Panc1 (cell line): ENCODE results near the gene CABP4.

Source experiments
- POLR2AphosphoS5 ChIP-seq: IDR thresholded peaks from 2 replicates; pipeline ENCODE4 v1.6.1; 2012; ENCODE audit warnings: mild to moderate bottlenecking, low read depth, low read length, moderate library complexity
- REST ChIP-seq, 2 experiments: IDR thresholded peaks; 2 replicates each; pipeline ENCODE4 v1.6.1; 2011 to 2012; ENCODE audit warnings: low read depth in 2 of 2, control low read depth in 1 of 2, low read length in 1 of 2, mild to moderate bottlenecking in 1 of 2, moderate library complexity in 1 of 2; ENCODE audit not compliant: insufficient read depth in 1 of 2
- SIN3A ChIP-seq: IDR thresholded peaks from 2 replicates; pipeline ENCODE4 v1.6.1; 2012; ENCODE audit warnings: low read depth, mild to moderate bottlenecking, low read length, moderate library complexity, borderline replicate concordance; ENCODE audit not compliant: insufficient read depth
- TCF7L2 ChIP-seq: IDR thresholded peaks from 2 replicates; pipeline ENCODE4 v1.6.1; 2011; ENCODE audit warnings: mild to moderate bottlenecking, low read depth, low read length, inconsistent platforms
- TF ChIP-seq, protein P1 (sequence below): fragments of 450-650 bp; IDR thresholded peaks from 2 replicates; pipeline ENCODE4 v1.5.1; 2017; ENCODE audit warnings: mild to moderate bottlenecking

- TF ChIP-seq, protein P1, sequence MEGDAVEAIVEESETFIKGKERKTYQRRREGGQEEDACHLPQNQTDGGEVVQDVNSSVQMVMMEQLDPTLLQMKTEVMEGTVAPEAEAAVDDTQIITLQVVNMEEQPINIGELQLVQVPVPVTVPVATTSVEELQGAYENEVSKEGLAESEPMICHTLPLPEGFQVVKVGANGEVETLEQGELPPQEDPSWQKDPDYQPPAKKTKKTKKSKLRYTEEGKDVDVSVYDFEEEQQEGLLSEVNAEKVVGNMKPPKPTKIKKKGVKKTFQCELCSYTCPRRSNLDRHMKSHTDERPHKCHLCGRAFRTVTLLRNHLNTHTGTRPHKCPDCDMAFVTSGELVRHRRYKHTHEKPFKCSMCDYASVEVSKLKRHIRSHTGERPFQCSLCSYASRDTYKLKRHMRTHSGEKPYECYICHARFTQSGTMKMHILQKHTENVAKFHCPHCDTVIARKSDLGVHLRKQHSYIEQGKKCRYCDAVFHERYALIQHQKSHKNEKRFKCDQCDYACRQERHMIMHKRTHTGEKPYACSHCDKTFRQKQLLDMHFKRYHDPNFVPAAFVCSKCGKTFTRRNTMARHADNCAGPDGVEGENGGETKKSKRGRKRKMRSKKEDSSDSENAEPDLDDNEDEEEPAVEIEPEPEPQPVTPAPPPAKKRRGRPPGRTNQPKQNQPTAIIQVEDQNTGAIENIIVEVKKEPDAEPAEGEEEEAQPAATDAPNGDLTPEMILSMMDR, result no peak
- no peak for TF ChIP-seq POLR2AphosphoS5
- TF ChIP-seq TCF7L2, result no peak
- no peak for TF ChIP-seq REST (IDR thresholded peaks at IDR 0.05; ENCODE audit: insufficient read depth in 1 of 2, low read depth in 2 of 2, low read length in 1 of 2)
- no peak for TF ChIP-seq SIN3A
Observed at GRCh38 chr11:67440229-67441097, 14.7 kb upstream of the CABP4 start.
